MM.1S (cell line): ENCODE measurements around the gene RAB3IL1.
"Not testable (repeated sequence)": the region's sequence is repeated elsewhere in the genome, so short reads cannot be mapped to it uniquely, and the experiment has no call there.

ENCODE experiments used
- DNase-seq: peaks from one replicate; pipeline ENCODE4 v3.0.0-alpha.2; 2015
- H2AFZ ChIP-seq: fragments of 300-600 bp; sonication (generic); 2 replicates; pipeline ENCODE4 v1.6.0; 2016; ENCODE audit warnings: antibody characterized with exemption, low read length
- H3F3A ChIP-seq: fragments of 300-600 bp; sonication (generic); 2 replicates; pipeline ENCODE4 v1.6.1; 2016; ENCODE audit warnings: mild to moderate bottlenecking, antibody characterized with exemption, low read length, moderate library complexity, mixed read lengths; ENCODE audit not compliant: insufficient read depth
- H3K27ac ChIP-seq: fragments of 300-600 bp; sonication (generic); 2 replicates; pipeline ENCODE4 v1.5.1; 2016; ENCODE audit warnings: mild to moderate bottlenecking, low read length
- H3K27me3 ChIP-seq: fragments of 300-600 bp; sonication (generic); replicated peaks from 2 replicates; pipeline ENCODE4 v1.6.0; 2016; ENCODE audit warnings: low read length; ENCODE audit not compliant: insufficient read depth
- H3K36me3 ChIP-seq: fragments of 300-600 bp; sonication (generic); replicated peaks from 2 replicates; pipeline ENCODE4 v1.6.1; 2016; ENCODE audit warnings: mild to moderate bottlenecking, low read length, mixed read lengths; ENCODE audit not compliant: insufficient read depth
- H3K4me1 ChIP-seq: fragments of 300-600 bp; sonication (generic); 2 replicates; pipeline ENCODE4 v1.6.1; 2016; ENCODE audit warnings: low read length, mixed read lengths
- H3K4me2 ChIP-seq: fragments of 300-600 bp; sonication (generic); 2 replicates; pipeline ENCODE4 v1.6.0; 2016; ENCODE audit warnings: low read depth, low read length
- H3K4me3 ChIP-seq: fragments of 300-600 bp; sonication (generic); 2 replicates; pipeline ENCODE4 v1.5.1; 2016; ENCODE audit warnings: low read length, mixed read lengths
- H3K79me2 ChIP-seq: fragments of 300-600 bp; sonication (generic); 2 replicates; pipeline ENCODE4 v1.6.1; 2016; ENCODE audit warnings: mixed run types, low read length, mixed read lengths
- H3K9ac ChIP-seq: fragments of 300-600 bp; sonication (generic); 2 replicates; pipeline ENCODE4 v1.6.1; 2016; ENCODE audit warnings: low read length, mixed read lengths
- H3K9me2 ChIP-seq: fragments of 300-600 bp; sonication (generic); replicated peaks from 2 replicates; pipeline ENCODE4 v1.6.1; 2016; ENCODE audit warnings: mild to moderate bottlenecking, low read length, mixed read lengths; ENCODE audit not compliant: insufficient read depth
- H3K9me3 ChIP-seq: fragments of 300-600 bp; sonication (generic); replicated peaks from 2 replicates; pipeline ENCODE4 v1.6.1; 2016; ENCODE audit warnings: mild to moderate bottlenecking, low read length, mixed read lengths; ENCODE audit not compliant: insufficient read depth
- H4K20me1 ChIP-seq: fragments of 300-600 bp; sonication (generic); 2 replicates; pipeline ENCODE4 v1.6.1; 2016; ENCODE audit warnings: mild to moderate bottlenecking, low read length, moderate library complexity, mixed read lengths; ENCODE audit not compliant: insufficient read depth
- EZH2 ChIP-seq: fragments of 300-600 bp; sonication (generic); optimal IDR thresholded peaks from 2 replicates; pipeline ENCODE3; 2017; ENCODE audit warnings: low read depth, mild to moderate bottlenecking, antibody characterized with exemption, low read length, mixed read lengths
- EZH2phosphoT487 ChIP-seq: fragments of 300-600 bp; sonication (generic); IDR thresholded peaks from 2 replicates; pipeline ENCODE4 v1.6.1; 2018; ENCODE audit warnings: antibody characterized with exemption, low read length
- TF ChIP-seq, protein P1 (sequence below): fragments of 300-600 bp; sonication (generic); IDR thresholded peaks from 2 replicates; pipeline ENCODE4 v1.5.1; 2016; ENCODE audit warnings: antibody characterized with exemption, low read length, mixed read lengths

RAB3IL1 gene

DNA sequence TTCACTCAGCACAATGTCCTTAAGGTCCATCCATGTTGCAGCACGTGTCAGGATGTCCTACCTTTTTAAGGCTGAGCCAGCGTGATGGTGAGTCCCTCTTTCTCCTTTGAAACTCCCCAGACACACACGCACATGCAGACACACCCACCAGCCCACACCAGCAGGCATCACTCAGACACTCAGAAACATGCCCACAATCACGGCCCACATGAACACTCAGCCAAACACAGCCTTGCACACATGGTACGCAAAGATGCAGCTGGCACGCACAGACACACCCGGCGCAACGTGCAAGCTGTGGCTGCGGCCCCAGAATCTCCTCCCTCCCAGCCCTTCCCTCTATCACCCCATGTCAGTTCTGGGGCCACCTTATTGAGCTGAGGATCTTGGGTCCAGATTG is 34.0 kb downstream of the RAB3IL1 start:
- no peak for DNase-seq
- H3K4me1 ChIP-seq = no peaks in the 10 kb centered on the region
- H3K4me3 ChIP-seq = no peak overlapping the region
- no peaks in the 10 kb centered on the region for H3F3A ChIP-seq
- TF ChIP-seq, protein P1, sequence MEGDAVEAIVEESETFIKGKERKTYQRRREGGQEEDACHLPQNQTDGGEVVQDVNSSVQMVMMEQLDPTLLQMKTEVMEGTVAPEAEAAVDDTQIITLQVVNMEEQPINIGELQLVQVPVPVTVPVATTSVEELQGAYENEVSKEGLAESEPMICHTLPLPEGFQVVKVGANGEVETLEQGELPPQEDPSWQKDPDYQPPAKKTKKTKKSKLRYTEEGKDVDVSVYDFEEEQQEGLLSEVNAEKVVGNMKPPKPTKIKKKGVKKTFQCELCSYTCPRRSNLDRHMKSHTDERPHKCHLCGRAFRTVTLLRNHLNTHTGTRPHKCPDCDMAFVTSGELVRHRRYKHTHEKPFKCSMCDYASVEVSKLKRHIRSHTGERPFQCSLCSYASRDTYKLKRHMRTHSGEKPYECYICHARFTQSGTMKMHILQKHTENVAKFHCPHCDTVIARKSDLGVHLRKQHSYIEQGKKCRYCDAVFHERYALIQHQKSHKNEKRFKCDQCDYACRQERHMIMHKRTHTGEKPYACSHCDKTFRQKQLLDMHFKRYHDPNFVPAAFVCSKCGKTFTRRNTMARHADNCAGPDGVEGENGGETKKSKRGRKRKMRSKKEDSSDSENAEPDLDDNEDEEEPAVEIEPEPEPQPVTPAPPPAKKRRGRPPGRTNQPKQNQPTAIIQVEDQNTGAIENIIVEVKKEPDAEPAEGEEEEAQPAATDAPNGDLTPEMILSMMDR = no peak
- no peak for TF ChIP-seq EZH2phosphoT487
- no peak for TF ChIP-seq EZH2
- no peaks in the 10 kb centered on the region for H3K9me3 ChIP-seq
- no peaks in the 10 kb centered on the region for H3K79me2 ChIP-seq
- H4K20me1 ChIP-seq = no peaks in the 10 kb centered on the region
- H3K9me2 ChIP-seq = no peaks in the 10 kb centered on the region
- H3K27me3 ChIP-seq = peaks cover 27% of the 10 kb centered on the region; the same call in 1 of the 2 replicates
- no peaks in the 10 kb centered on the region for H3K36me3 ChIP-seq
- no peak overlapping the region for H3K4me2 ChIP-seq
- H3K27ac ChIP-seq = no peak overlapping the region
- no peak overlapping the region for H2AFZ ChIP-seq
- H3K9ac ChIP-seq = no peak overlapping the region

DNA sequence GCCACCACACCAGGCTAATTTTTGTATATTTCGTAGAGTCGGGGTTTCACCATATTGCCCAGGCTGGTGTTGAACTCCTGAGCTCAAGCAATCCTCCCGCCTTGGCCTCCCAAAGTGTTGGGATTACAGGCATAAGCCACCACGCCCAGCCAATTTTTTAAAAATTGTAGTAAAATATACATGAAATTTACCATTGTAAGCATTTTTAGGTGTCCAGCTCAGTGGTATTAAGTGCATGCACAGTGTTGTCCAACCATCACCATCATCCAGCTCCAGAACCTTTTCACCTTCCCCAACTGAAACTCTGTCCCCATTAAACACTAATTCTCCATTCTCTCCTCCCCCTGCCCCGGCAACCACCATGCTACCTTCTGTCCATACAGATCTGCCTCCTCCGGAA is 34.5 kb downstream of the RAB3IL1 start:
- Histone ChIP-seq H3K9me2 (no peaks in the 10 kb centered on the region), H3K4me3 (no peak overlapping the region), H3K36me3 (no peaks in the 10 kb centered on the region), H3K9me3 (no peaks in the 10 kb centered on the region), H3K79me2 (no peaks in the 10 kb centered on the region), H3F3A (no peaks in the 10 kb centered on the region), H3K27me3 (peaks cover 31% of the 10 kb centered on the region; the same call in 1 of the 2 replicates), H3K9ac (no peak overlapping the region), H3K4me1 (no peaks in the 10 kb centered on the region), H2AFZ (no peak overlapping the region), H3K27ac (no peak overlapping the region), H3K4me2 (no peak overlapping the region), H4K20me1 (no peaks in the 10 kb centered on the region)
- no peak for DNase-seq
- TF ChIP-seq EZH2phosphoT487 (no peak), EZH2 (no peak)
- TF ChIP-seq, protein P1 = no peak

DNA sequence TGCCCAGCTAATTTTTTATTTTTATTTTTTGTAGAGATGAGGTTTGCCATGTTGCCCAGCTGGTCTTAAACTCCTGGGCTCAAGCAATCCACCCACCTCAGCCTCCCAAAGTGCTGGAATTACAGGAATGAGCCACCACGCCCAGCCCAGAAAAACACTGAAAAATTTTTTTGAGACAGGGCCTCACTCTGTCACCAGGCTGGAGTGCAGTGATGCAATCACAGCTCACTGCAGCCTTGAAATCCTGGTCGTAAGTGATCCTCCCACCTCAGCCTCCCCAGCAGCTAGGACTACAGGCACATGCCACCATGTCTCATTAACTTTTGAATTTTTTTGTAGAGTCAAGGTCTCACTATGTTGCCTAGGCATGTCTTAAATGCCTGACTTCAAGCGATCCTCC is 35.1 kb downstream of the RAB3IL1 start:
- H3K27me3 ChIP-seq = peaks cover 35% of the 10 kb centered on the region
- not testable (repeated sequence) for H3K9me2 ChIP-seq, H3K36me3 ChIP-seq, DNase-seq, H4K20me1 ChIP-seq, H3K4me3 ChIP-seq, H3K79me2 ChIP-seq, H3K4me1 ChIP-seq, H2AFZ ChIP-seq, H3K27ac ChIP-seq, H3K9ac ChIP-seq, H3K9me3 ChIP-seq, H3F3A ChIP-seq, H3K4me2 ChIP-seq

DNA sequence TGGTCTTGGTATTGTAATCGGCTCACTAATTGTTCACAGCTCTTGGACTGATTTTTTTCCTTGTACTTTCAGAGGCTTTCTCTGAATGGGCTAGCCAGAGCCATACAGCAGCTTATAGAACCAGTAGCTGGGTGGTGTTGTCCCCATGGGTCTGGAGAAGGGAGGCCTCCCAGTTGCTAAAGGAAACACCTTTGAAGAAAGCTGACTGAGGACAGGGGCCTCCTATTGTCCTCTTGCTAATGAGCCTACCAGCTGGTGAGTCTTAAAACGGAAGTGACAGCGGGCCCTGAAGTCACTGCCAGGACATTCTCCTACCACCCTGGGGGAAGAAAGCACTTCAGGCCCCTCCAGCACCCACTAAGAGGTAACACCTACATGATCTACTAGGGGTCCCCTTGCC is 36.0 kb downstream of the RAB3IL1 start:
- no peak overlapping the region for H3K4me3 ChIP-seq
- H3K4me2 ChIP-seq = no peak overlapping the region
- TF ChIP-seq EZH2phosphoT487 (no peak), EZH2 (no peak)
- TF ChIP-seq, protein P1 = no peak
- no peaks in the 10 kb centered on the region for H3K79me2 ChIP-seq
- H3K36me3 ChIP-seq = no peaks in the 10 kb centered on the region
- H3K27ac ChIP-seq = no peak overlapping the region
- H4K20me1 ChIP-seq = no peaks in the 10 kb centered on the region
- H2AFZ ChIP-seq = no peak overlapping the region
- no peaks in the 10 kb centered on the region for H3K4me1 ChIP-seq
- peaks cover 40% of the 10 kb centered on the region for H3K27me3 ChIP-seq
- no peaks in the 10 kb centered on the region for H3F3A ChIP-seq
- no peak overlapping the region for H3K9ac ChIP-seq
- no peaks in the 10 kb centered on the region for H3K9me2 ChIP-seq
- H3K9me3 ChIP-seq = no peaks in the 10 kb centered on the region
- DNase-seq = no peak
